IMR-90 (cell line): ENCODE data around the gene SERPINA3. TPM values are rescaled to one million over a fixed set of nuclear protein-coding genes. Genes with fewer than 3 reads are reported as not detected.

Experiments
- ATAC-seq: fragments of 200-7000 bp; cut with Tn5 transposase; 2 replicates; pipeline ENCODE4 v1.9.1; 2020; ENCODE audit warnings: low read depth, mild to moderate bottlenecking, moderate library complexity
- BruUV-seq: library from RNA; stranded (reverse); fragments of 400-500 nt; replicated peaks from 2 replicates; lab custom pipeline; 2021; lab: Mats Ljungman, UMichigan
- CTCF ChIA-PET: fragments of 300-600 bp; formaldehyde crosslinking; extraction: SDS; loops from one replicate; lab custom pipeline; 2021; ENCODE audit warnings: antibody characterized with exemption; lab: Yijun Ruan, JAX
- POLR2A ChIA-PET: fragments of 300-600 bp; sonication (Branson Sonifier 250); formaldehyde crosslinking; loops from one replicate; lab custom pipeline; 2022; ENCODE audit warnings: antibody characterized with exemption; ENCODE audit not compliant: unreplicated experiment; lab: Charles Lee
- DNase-seq: peaks from one replicate; pipeline ENCODE4 v3.0.0; 2013
- H2AFZ ChIP-seq: replicated peaks from 2 replicates; pipeline ENCODE3; 2013; ENCODE audit warnings: low read length, mild to moderate bottlenecking; ENCODE audit not compliant: poor library complexity
- H2AK5ac ChIP-seq: 2 replicates; pipeline ENCODE4 v1.6.1; 2013; ENCODE audit warnings: low read depth, low read length, inconsistent platforms
- H2AK9ac ChIP-seq: replicated peaks from 2 replicates; pipeline ENCODE3; 2013; ENCODE audit warnings: mild to moderate bottlenecking, low read depth, low read length, moderate library complexity; ENCODE audit not compliant: poor library complexity
- H2BK120ac ChIP-seq: 2 replicates; pipeline ENCODE4 v1.6.1; 2013; ENCODE audit warnings: low read depth, low read length, inconsistent platforms
- H2BK15ac ChIP-seq: 3 replicates; pipeline ENCODE4 v1.6.1; 2013; ENCODE audit warnings: low read depth, low read length, inconsistent platforms
- H2BK20ac ChIP-seq: 2 replicates; pipeline ENCODE4 v1.6.1; 2013; ENCODE audit warnings: low read depth, mild to moderate bottlenecking, inconsistent platforms, low read length, moderate library complexity
- H2BK5ac ChIP-seq: 2 replicates; pipeline ENCODE4 v1.6.1; 2013; ENCODE audit warnings: mild to moderate bottlenecking, low read depth, low read length, inconsistent platforms; ENCODE audit not compliant: poor library complexity, severe bottlenecking
- H3K14ac ChIP-seq: replicated peaks from 2 replicates; pipeline ENCODE4 v1.6.1; 2013; ENCODE audit warnings: low read depth, low read length, inconsistent platforms
- H3K18ac ChIP-seq: 2 replicates; pipeline ENCODE4 v1.6.1; 2013; ENCODE audit warnings: low read depth, low read length, control low read depth
- H3K23ac ChIP-seq: 2 replicates; pipeline ENCODE4 v1.6.1; 2013; ENCODE audit warnings: low read depth, low read length, inconsistent platforms
- H3K27ac ChIP-seq: 2 replicates; pipeline ENCODE4 v1.5.1; 2013; ENCODE audit warnings: mild to moderate bottlenecking, control low read depth, low read length; ENCODE audit not compliant: insufficient read depth
- H3K27me3 ChIP-seq: 2 replicates; pipeline ENCODE4 v1.6.1; 2013; ENCODE audit warnings: low read length; ENCODE audit not compliant: control insufficient read depth, insufficient read depth
- H3K36me3 ChIP-seq: 2 replicates; pipeline ENCODE4 v1.6.1; 2013; ENCODE audit warnings: low read length, mixed read lengths; ENCODE audit not compliant: control insufficient read depth, insufficient read depth
- H3K4ac ChIP-seq: 2 replicates; pipeline ENCODE4 v1.6.1; 2013; ENCODE audit warnings: low read depth, low read length, inconsistent platforms
- H3K4me1 ChIP-seq: 2 replicates; pipeline ENCODE4 v1.6.1; 2013; ENCODE audit warnings: low read length, mixed read lengths; ENCODE audit not compliant: control insufficient read depth, insufficient read depth
- H3K4me2 ChIP-seq: 2 replicates; pipeline ENCODE4 v1.6.1; 2013; ENCODE audit warnings: low read depth, mild to moderate bottlenecking, control low read depth, low read length, moderate library complexity
- H3K4me3 ChIP-seq: 2 replicates; pipeline ENCODE4 v1.5.1; 2013; ENCODE audit warnings: low read depth, mild to moderate bottlenecking, control low read depth, low read length, moderate library complexity; ENCODE audit not compliant: insufficient read depth
- H3K56ac ChIP-seq: 2 replicates; pipeline ENCODE4 v1.6.1; 2013; ENCODE audit warnings: low read length, inconsistent platforms; ENCODE audit not compliant: insufficient read depth; ENCODE audit errors: extremely low read depth
- H3K79me1 ChIP-seq, 2 experiments: 2 replicates each; pipeline ENCODE4 v1.6.1; 2013; ENCODE audit warnings: low read length in 2 of 2, inconsistent platforms in 1 of 2, low read depth in 1 of 2
- H3K9ac ChIP-seq: 2 replicates; pipeline ENCODE4 v1.6.1; 2013; ENCODE audit warnings: low read depth, low read length, control low read depth
- H3K9me1 ChIP-seq: 2 replicates; pipeline ENCODE4 v1.6.1; 2013; ENCODE audit warnings: low read length, inconsistent platforms; ENCODE audit not compliant: insufficient read depth
- H3K9me3 ChIP-seq: 2 replicates; pipeline ENCODE4 v1.6.1; 2013; ENCODE audit warnings: low read length; ENCODE audit not compliant: control insufficient read depth, insufficient read depth
- H4K20me1 ChIP-seq: 2 replicates; pipeline ENCODE4 v1.6.1; 2013; ENCODE audit warnings: low read length, inconsistent platforms; ENCODE audit not compliant: insufficient read depth
- H4K5ac ChIP-seq: 2 replicates; pipeline ENCODE4 v1.6.1; 2013; ENCODE audit warnings: mild to moderate bottlenecking, low read depth, low read length, control low read depth
- H4K8ac ChIP-seq, 2 experiments: 2 replicates each; pipeline ENCODE4 v1.6.1; 2013; ENCODE audit warnings: low read depth in 2 of 2, low read length in 2 of 2, control low read depth in 1 of 2, inconsistent platforms in 1 of 2
- H4K91ac ChIP-seq: 2 replicates; pipeline ENCODE4 v1.6.1; 2013; ENCODE audit warnings: low read depth, low read length, inconsistent platforms; ENCODE audit not compliant: insufficient read depth
- BHLHE40 ChIP-seq: fragments of 150-350 bp; IDR thresholded peaks from 2 replicates; pipeline ENCODE4 v1.6.1; 2016; ENCODE audit warnings: mild to moderate bottlenecking, low read depth, low read length
- CEBPB ChIP-seq: IDR thresholded peaks from 2 replicates; pipeline ENCODE4 v1.6.1; 2012; ENCODE audit warnings: low read depth, low read length, improper control_type of control experiment
- CHD1 ChIP-seq: IDR thresholded peaks from 2 replicates; pipeline ENCODE4 v1.6.1; 2012; ENCODE audit warnings: low read depth, low read length, improper control_type of control experiment
- CTCF ChIP-seq: conservative IDR thresholded peaks from 2 replicates; pipeline ENCODE4 v1.5.1; 2012; ENCODE audit warnings: mild to moderate bottlenecking, low read depth, low read length, improper control_type of control experiment
- ELK1 ChIP-seq: fragments of 150-350 bp; IDR thresholded peaks from 2 replicates; pipeline ENCODE4 v1.6.1; 2016; ENCODE audit warnings: low read depth, mild to moderate bottlenecking, low read length, moderate library complexity, borderline replicate concordance
- FOS ChIP-seq: fragments of 150-350 bp; IDR thresholded peaks from 2 replicates; pipeline ENCODE4 v1.6.1; 2016; ENCODE audit warnings: low read depth, low read length
- MAFK ChIP-seq: IDR thresholded peaks from 2 replicates; pipeline ENCODE4 v1.6.1; 2012; ENCODE audit warnings: low read depth, low read length, improper control_type of control experiment
- MAZ ChIP-seq: IDR thresholded peaks from 2 replicates; pipeline ENCODE4 v1.6.1; 2012; ENCODE audit warnings: low read depth, mild to moderate bottlenecking, low read length, improper control_type of control experiment, moderate library complexity, borderline replicate concordance
- MXI1 ChIP-seq: IDR thresholded peaks from 2 replicates; pipeline ENCODE4 v1.6.1; 2012; ENCODE audit warnings: low read depth, mild to moderate bottlenecking, low read length, moderate library complexity, borderline replicate concordance
- NFE2L2 ChIP-seq: fragments of 150-350 bp; IDR thresholded peaks from 2 replicates; pipeline ENCODE4 v1.6.1; 2016; ENCODE audit warnings: low read depth, mild to moderate bottlenecking, low read length
- POLR2A ChIP-seq: IDR thresholded peaks from 2 replicates; pipeline ENCODE4 v1.6.1; 2012; ENCODE audit warnings: mild to moderate bottlenecking, low read depth, low read length
- RAD21 ChIP-seq: IDR thresholded peaks from 2 replicates; pipeline ENCODE4 v1.6.1; 2012; ENCODE audit warnings: low read length, improper control_type of control experiment
- RCOR1 ChIP-seq: IDR thresholded peaks from 2 replicates; pipeline ENCODE4 v1.6.1; 2012; ENCODE audit warnings: mild to moderate bottlenecking, low read length, improper control_type of control experiment; ENCODE audit not compliant: insufficient replicate concordance
- RFX5 ChIP-seq: IDR thresholded peaks from 2 replicates; pipeline ENCODE4 v1.8.0; 2012; ENCODE audit warnings: low read depth, mild to moderate bottlenecking, low read length, moderate library complexity
- SMC3 ChIP-seq: fragments of 150-350 bp; IDR thresholded peaks from 2 replicates; pipeline ENCODE4 v1.6.1; 2016; ENCODE audit warnings: low read depth, mild to moderate bottlenecking, antibody characterized with exemption, low read length, moderate library complexity
- USF2 ChIP-seq: fragments of 150-350 bp; IDR thresholded peaks from 2 replicates; pipeline ENCODE4 v1.6.1; 2017; ENCODE audit warnings: mild to moderate bottlenecking, antibody characterized with exemption, low read length, low read depth
- WGBS, 2 experiments: methylation state at CpG; one replicate each; pipeline versions ENCODE4 v1.1.5 to v1.1.7; 2013; ENCODE audit warnings: missing lambda C conversion rate in 2 of 2; ENCODE audit not compliant: insufficient read length in 1 of 2; ENCODE audit errors: extremely low coverage in 2 of 2; 5-methylcytosine and 5-hydroxymethylcytosine counted together
- dilution Hi-C: fragments of 300-500 bp; cut with HindIII; formaldehyde crosslinking; loops from one replicate; pipeline ENCODE4 v1.14.3; 2018; ENCODE audit warnings: low sequenced_read_pairs; ENCODE audit not compliant: unreplicated experiment
- in situ Hi-C: fragments of 300-500 bp; cut with MboI; formaldehyde crosslinking; loops from 3 replicates; pipeline ENCODE4 v1.14.3; 2019; ENCODE audit warnings: low sequenced_read_pairs, inconsistent platforms, mixed read lengths
- intact Hi-C: fragments of 100-400 bp; cut with micrococcal nuclease; formaldehyde crosslinking; loops from 2 replicates; pipeline ENCODE4 v1.10.0; 2022
- polyA plus RNA-seq, 3 experiments: library from polyadenylated mRNA; depleted of rRNA; stranded (reverse); fragments of >200 nt; gene quantifications; 2 replicates each; pipeline ENCODE4 v1.2.3, GENCODE V29; 2012; ENCODE audit warnings: low replicate concordance in 1 of 3
- total RNA-seq: library from RNA; depleted of rRNA; stranded (reverse); fragments of >200 nt; gene quantifications from 2 replicates; pipeline ENCODE4 v1.2.3, GENCODE V29; 2012

Gene SERPINA3
- total and polyA plus RNA-seq, 2 of the 4 experiments (the other 2 are of a cell fraction): 0.36 to 0.48 TPM

GRCh38 chr14:94593376-94593748, 18.8 kb upstream of the SERPINA3 start:
- dilution Hi-C loops (no loop called here), intact Hi-C loops (no loop called here), in situ Hi-C loops (no loop called here)
- H4K20me1 ChIP-seq: no peaks in the 10 kb centered on the region
- H4K8ac ChIP-seq: no peak overlapping the region
- TF ChIP-seq CTCF (no peak), POLR2A (no peak), BHLHE40 (no peak), ELK1 (no peak), SMC3 (no peak), FOS (no peak), MAFK (no peak), MXI1 (no peak), RFX5 (no peak), NFE2L2 (no peak), RAD21 (no peak), MAZ (no peak), RCOR1 (no peak), CHD1 (no peak), CEBPB (no peak), USF2 (no peak)
- H3K4ac ChIP-seq: no peak overlapping the region
- no peaks in the 10 kb centered on the region for H3K9me1 ChIP-seq
- H3K18ac ChIP-seq: no peak overlapping the region
- no peaks in the 10 kb centered on the region for H3K36me3 ChIP-seq
- CTCF ChIA-PET: no interaction called here
- no peak overlapping the region for H2AK5ac ChIP-seq
- ATAC-seq: no peak
- H4K5ac ChIP-seq: no peak overlapping the region
- no peaks in the 10 kb centered on the region for H3K9me3 ChIP-seq
- H2BK120ac ChIP-seq: no peak overlapping the region
- no peak overlapping the region for H3K9ac ChIP-seq
- H3K79me1 ChIP-seq: no peaks in the 10 kb centered on the region
- no TSS peak for BruUV-seq
- POLR2A ChIA-PET: no interaction called here
- H3K4me1 ChIP-seq: no peaks in the 10 kb centered on the region
- peaks cover 3% of the 10 kb centered on the region for H3K27me3 ChIP-seq
- no peak overlapping the region for H3K23ac ChIP-seq
- no peak overlapping the region for H3K14ac ChIP-seq
- no peak overlapping the region for H4K91ac ChIP-seq
- H2AK9ac ChIP-seq: no peak overlapping the region
- H3K4me3 ChIP-seq: no peak overlapping the region
- H3K56ac ChIP-seq: no peak overlapping the region
- no CpG with 5 or more reads among the region's 3 CpGs for WGBS, 2 experiments
- H2BK5ac ChIP-seq: no peak overlapping the region
- H2BK15ac ChIP-seq: no peak overlapping the region
- H3K4me2 ChIP-seq: no peak overlapping the region
- no peak overlapping the region for H2BK20ac ChIP-seq
- no peak overlapping the region for H3K27ac ChIP-seq
- DNase-seq: no peak
- H2AFZ ChIP-seq: no peak overlapping the region
